Measurements from ENCODE around the gene KCNK7. TPM values are rescaled to one million over a fixed set of nuclear protein-coding genes. Genes with fewer than 3 reads are reported as not detected.

Gene KCNK7
- total RNA-seq, 1 experiment from 2014 or later: 0.61 TPM

GRCh38 chr11:65547446-65548125, 48.0 kb downstream of the KCNK7 start:
- ATAC-seq: no peak
- no peaks in the 10 kb centered on the region for H3K79me2 ChIP-seq (ENCODE audit: insufficient read depth, low read length)
- intact Hi-C loops (cut with micrococcal nuclease): no loop called here
- no TSS peak for BruUV-seq (replicated peaks)
- ChIA-PET POLR2A (interaction anchor here (0.8 kb wide), 2 partner anchors 10 to 123 kb away, joined by 3 to 8 read pairs; no protein-coding TSS in a partner anchor), CTCF (no interaction called here), RAD21 (ENCODE audit: low non-redundant PET in 1 of 2, low total read pairs in 2 of 2, uncharacterized antibody in 2 of 2, unreplicated experiment in 2 of 2) (no interaction called here)
- no peaks in the 10 kb centered on the region for H3K9me2 ChIP-seq (ENCODE audit: insufficient read depth)
- DNase-seq (ENCODE audit: low read depth, low spot score): no peak
- H3K9ac ChIP-seq (ENCODE audit: low read length): no peak overlapping the region
- peaks cover 28 to 32% of the 10 kb centered on the region in 2 experiments for H3K4me1 ChIP-seq (ENCODE audit: control insufficient read depth in 1 of 2, insufficient read depth in 2 of 2, low read length in 2 of 2)
- no peak for TF ChIP-seq SP1 (IDR thresholded peaks at IDR 0.05; ENCODE audit: low read depth)
- TF ChIP-seq ZFX (IDR thresholded peaks at IDR 0.05): no peak
- 0 out of 2 replicates have a peak overlapping the region, but pooled peaks have one; percentile 49 for H3K27ac ChIP-seq (ENCODE audit: low read depth, low read length)
- no peaks in the 10 kb centered on the region for H3K27me3 ChIP-seq (ENCODE audit: insufficient read depth, low read length)
- H3K4me3 ChIP-seq (replicated peaks in 1 of 2; ENCODE audit: low read depth in 1 of 2, low read length in 2 of 2): no peak overlapping the region
- H4K20me1 ChIP-seq (ENCODE audit: insufficient read depth): no peaks in the 10 kb centered on the region
- H3K36me3 ChIP-seq (ENCODE audit: control insufficient read depth in 1 of 2, insufficient read depth in 2 of 2, low read length in 2 of 2): peaks cover 5 to 18% of the 10 kb centered on the region in 2 experiments
- H2AFZ ChIP-seq (ENCODE audit: low read depth, low read length, poor library complexity, severe bottlenecking): no peak overlapping the region
- H3K4me2 ChIP-seq (ENCODE audit: low read length): no peak overlapping the region
- no peaks in the 10 kb centered on the region for H3K9me3 ChIP-seq (ENCODE audit: control insufficient read depth in 1 of 2, insufficient read depth in 1 of 2, low read depth in 1 of 2, low read length in 2 of 2)

GRCh38 chr11:65546217-65546958, 49.2 kb downstream of the KCNK7 start:
- peaks cover 5 to 15% of the 10 kb centered on the region in 2 experiments for H3K36me3 ChIP-seq (ENCODE audit: control insufficient read depth in 1 of 2, insufficient read depth in 2 of 2, low read length in 2 of 2)
- TF ChIP-seq ZBTB33 (IDR thresholded peaks at IDR 0.05; ENCODE audit: extremely low read depth, insufficient replicate concordance, low read length) (no peak), CTCF (IDR thresholded peaks at IDR 0.05 in 2 of 3, conservative IDR thresholded peaks at IDR 0.05 in 1 of 3; ENCODE audit: borderline replicate concordance in 1 of 3, insufficient read depth in 1 of 3, low read depth in 2 of 3, low read length in 2 of 3) (no peak), EZH2phosphoT487 (IDR thresholded peaks at IDR 0.05; ENCODE audit: borderline replicate concordance) (no peak), ZNF274 (IDR thresholded peaks at IDR 0.05; ENCODE audit: low read depth, low read length) (no peak), FOSL1 (IDR thresholded peaks at IDR 0.05; ENCODE audit: low read depth) (no peak), JUND (IDR thresholded peaks at IDR 0.05) (no peak), YY1 (IDR thresholded peaks at IDR 0.05; ENCODE audit: extremely low read depth, insufficient replicate concordance, low read depth, low read length) (no peak), SP1 (IDR thresholded peaks at IDR 0.05; ENCODE audit: low read depth) (no peak), SRF (IDR thresholded peaks at IDR 0.05; ENCODE audit: low read depth) (no peak), CEBPB (IDR thresholded peaks at IDR 0.05; ENCODE audit: low read depth) (no peak)
- H2AFZ ChIP-seq (ENCODE audit: low read depth, low read length, poor library complexity, severe bottlenecking): no peak overlapping the region
- peak overlapping the region; percentile 54; the same call in 1 of the 2 replicates for H3K27ac ChIP-seq (ENCODE audit: low read depth, low read length)
- BruUV-seq (replicated peaks): no TSS peak
- ChIA-PET RAD21 (ENCODE audit: low non-redundant PET in 1 of 2, low total read pairs in 2 of 2, uncharacterized antibody in 2 of 2, unreplicated experiment in 2 of 2) (interaction anchor here in 1 of 2 experiments (1.5 kb wide), 1 partner anchor 24 kb away, joined by 4 read pairs; the partner anchor contains the start of gene ZNRD2), CTCF (interaction anchor here (0.7 to 0.8 kb wide), 2 partner anchors 47 to 284 kb away, joined by 4 to 6 read pairs; partner anchors contain the start of gene POLA2), POLR2A (interaction anchor here (0.6 to 1.0 kb wide), 11 partner anchors 8 to 405 kb away, joined by 3 to 8 read pairs (median 4); partner anchors contain the start of gene CFL1)
- peak; percentile 68 for ATAC-seq
- peak overlapping the region; percentile 20 to 35 for H3K4me3 ChIP-seq (replicated peaks in 1 of 2; ENCODE audit: low read depth in 1 of 2, low read length in 2 of 2)
- DNase-seq (ENCODE audit: low read depth, low spot score): peak; percentile 50
- no peaks in the 10 kb centered on the region for H3K27me3 ChIP-seq (ENCODE audit: insufficient read depth, low read length)
- intact Hi-C loops (cut with micrococcal nuclease): no loop called here
- H3K4me1 ChIP-seq (ENCODE audit: control insufficient read depth in 1 of 2, insufficient read depth in 2 of 2, low read length in 2 of 2): peaks cover 18 to 27% of the 10 kb centered on the region in 2 experiments
- no peaks in the 10 kb centered on the region for H3K79me2 ChIP-seq (ENCODE audit: insufficient read depth, low read length)
- peak overlapping the region; percentile 64 for H3K4me2 ChIP-seq (ENCODE audit: low read length)
- H4K20me1 ChIP-seq (ENCODE audit: insufficient read depth): no peaks in the 10 kb centered on the region
- no peaks in the 10 kb centered on the region for H3K9me2 ChIP-seq (ENCODE audit: insufficient read depth)
- H3K9me3 ChIP-seq (ENCODE audit: control insufficient read depth in 1 of 2, insufficient read depth in 1 of 2, low read depth in 1 of 2, low read length in 2 of 2): no peaks in the 10 kb centered on the region
- 0 out of 2 replicates have a peak overlapping the region, but pooled peaks have one; percentile 32 for H3K9ac ChIP-seq (ENCODE audit: low read length)
